ENCODE data around the gene C2orf92.
"Not testable (repeated sequence)": the region's sequence is repeated elsewhere in the genome, so short reads cannot be mapped to it uniquely, and the experiment has no call there.

C2orf92 gene

GRCh38 chr2:97699765-97700444, 30.4 kb downstream of the C2orf92 start:
- H3K27ac Mint-ChIP-seq, result peak overlapping the region; percentile 64

GRCh38 chr2:97701186-97701585, 31.7 kb downstream of the C2orf92 start:
- H3K27ac Mint-ChIP-seq, result no peak overlapping the region
- H3K4me3 Mint-ChIP-seq, result no peak overlapping the region
- no peaks in the 10 kb centered on the region for H3K27me3 Mint-ChIP-seq
- H3K36me3 Mint-ChIP-seq, result no peaks in the 10 kb centered on the region
- no peaks in the 10 kb centered on the region for H3K9me3 Mint-ChIP-seq
- peaks cover 10% of the 10 kb centered on the region for H3K4me1 Mint-ChIP-seq

More at GRCh38 chr2:97699765-97700444, 30.4 kb downstream of the C2orf92 start:
- Mint-ChIP-seq H3K4me1 (peaks cover 10% of the 10 kb centered on the region), H3K27me3 (no peaks in the 10 kb centered on the region), H3K4me3 (no peak overlapping the region), H3K9me3 (no peaks in the 10 kb centered on the region), H3K36me3 (no peaks in the 10 kb centered on the region)

- no peaks in the 10 kb centered on the region for H3K27me3 Mint-ChIP-seq
- H3K4me1 Mint-ChIP-seq, result peaks cover 5% of the 10 kb centered on the region
- H3K4me3 Mint-ChIP-seq, result no peak overlapping the region
- H3K9me3 Mint-ChIP-seq, result no peaks in the 10 kb centered on the region
- no peaks in the 10 kb centered on the region for H3K36me3 Mint-ChIP-seq
- H3K27ac Mint-ChIP-seq, result no peak overlapping the region
Observed at GRCh38 chr2:97701851-97702465, 32.4 kb downstream of the C2orf92 start.

- no peaks in the 10 kb centered on the region for H3K36me3 Mint-ChIP-seq
- H3K27ac Mint-ChIP-seq, result no peak overlapping the region
- H3K27me3 Mint-ChIP-seq, result no peaks in the 10 kb centered on the region
- H3K9me3 Mint-ChIP-seq, result no peaks in the 10 kb centered on the region
- H3K4me1 Mint-ChIP-seq, result no peaks in the 10 kb centered on the region
- H3K4me3 Mint-ChIP-seq, result no peak overlapping the region
Observed at GRCh38 chr2:97702731-97703470, 33.4 kb downstream of the C2orf92 start.

- Mint-ChIP-seq H3K4me1 (no peaks in the 10 kb centered on the region), H3K27ac (no peak overlapping the region), H3K4me3 (no peak overlapping the region), H3K36me3 (no peaks in the 10 kb centered on the region), H3K9me3 (no peaks in the 10 kb centered on the region), H3K27me3 (no peaks in the 10 kb centered on the region)
Observed at GRCh38 chr2:97703741-97704140, 34.2 kb downstream of the C2orf92 start.

GRCh38 chr2:97704989-97705388, 35.5 kb downstream of the C2orf92 start:
- H3K4me1 Mint-ChIP-seq, result peaks cover 4% of the 10 kb centered on the region
- H3K4me3 Mint-ChIP-seq, result no peak overlapping the region
- no peak overlapping the region for H3K27ac Mint-ChIP-seq
- H3K9me3 Mint-ChIP-seq, result no peaks in the 10 kb centered on the region
- no peaks in the 10 kb centered on the region for H3K36me3 Mint-ChIP-seq
- no peaks in the 10 kb centered on the region for H3K27me3 Mint-ChIP-seq

- no peaks in the 10 kb centered on the region for H3K36me3 Mint-ChIP-seq
- H3K4me1 Mint-ChIP-seq, result peaks cover 13% of the 10 kb centered on the region
- no peaks in the 10 kb centered on the region for H3K9me3 Mint-ChIP-seq
- H3K27me3 Mint-ChIP-seq, result no peaks in the 10 kb centered on the region
- no peak overlapping the region for H3K27ac Mint-ChIP-seq
- no peak overlapping the region for H3K4me3 Mint-ChIP-seq
Observed at GRCh38 chr2:97706112-97706511, 36.6 kb downstream of the C2orf92 start.

GRCh38 chr2:97706708-97707345, 37.3 kb downstream of the C2orf92 start:
- no peaks in the 10 kb centered on the region for H3K9me3 Mint-ChIP-seq
- no peaks in the 10 kb centered on the region for H3K27me3 Mint-ChIP-seq
- no peaks in the 10 kb centered on the region for H3K36me3 Mint-ChIP-seq
- no peak overlapping the region for H3K27ac Mint-ChIP-seq
- no peak overlapping the region for H3K4me3 Mint-ChIP-seq
- peaks cover 20% of the 10 kb centered on the region for H3K4me1 Mint-ChIP-seq

GRCh38 chr2:97707362-97708047, 38.0 kb downstream of the C2orf92 start:
- Mint-ChIP-seq H3K27me3 (no peaks in the 10 kb centered on the region), H3K9me3 (no peaks in the 10 kb centered on the region), H3K4me1 (peaks cover 27% of the 10 kb centered on the region), H3K4me3 (no peak overlapping the region), H3K36me3 (no peaks in the 10 kb centered on the region), H3K27ac (no peak overlapping the region)

GRCh38 chr2:97708048-97708380, 38.5 kb downstream of the C2orf92 start:
- Mint-ChIP-seq H3K36me3 (no peaks in the 10 kb centered on the region), H3K27ac (no peak overlapping the region), H3K27me3 (no peaks in the 10 kb centered on the region), H3K4me3 (no peak overlapping the region), H3K9me3 (no peaks in the 10 kb centered on the region), H3K4me1 (peaks cover 32% of the 10 kb centered on the region)

- Mint-ChIP-seq H3K36me3 (no peaks in the 10 kb centered on the region), H3K4me3 (no peak overlapping the region), H3K27me3 (no peaks in the 10 kb centered on the region), H3K27ac (no peak overlapping the region), H3K4me1 (peaks cover 38% of the 10 kb centered on the region), H3K9me3 (no peaks in the 10 kb centered on the region)
Observed at GRCh38 chr2:97708608-97709007, 39.1 kb downstream of the C2orf92 start.

- Mint-ChIP-seq H3K36me3 (peaks cover 2% of the 10 kb centered on the region), H3K27ac (peak overlapping the region; percentile 90), H3K9me3 (no peaks in the 10 kb centered on the region), H3K4me1 (peaks cover 54% of the 10 kb centered on the region), H3K4me3 (peak overlapping the region; percentile 73), H3K27me3 (no peaks in the 10 kb centered on the region)
Observed at GRCh38 chr2:97711394-97711711, 41.8 kb downstream of the C2orf92 start.

- not testable (repeated sequence) for H3K27me3 Mint-ChIP-seq, H3K9me3 Mint-ChIP-seq, H3K36me3 Mint-ChIP-seq
- Mint-ChIP-seq H3K4me3 (peak overlapping the region; percentile 73), H3K27ac (peak overlapping the region; percentile 91), H3K4me1 (peaks cover 62% of the 10 kb centered on the region)
Observed at GRCh38 chr2:97712175-97712574, 42.7 kb downstream of the C2orf92 start.

GRCh38 chr2:97712693-97713295, 43.3 kb downstream of the C2orf92 start:
- H3K27me3 Mint-ChIP-seq, result no peaks in the 10 kb centered on the region
- H3K36me3 Mint-ChIP-seq, result peaks cover 6% of the 10 kb centered on the region
- H3K4me1 Mint-ChIP-seq, result peaks cover 68% of the 10 kb centered on the region
- no peaks in the 10 kb centered on the region for H3K9me3 Mint-ChIP-seq
- peak overlapping the region; percentile 89 for H3K4me3 Mint-ChIP-seq
- H3K27ac Mint-ChIP-seq, result peak overlapping the region; percentile 100

Data from activated naive CD4-positive, alpha-beta T cell treated with anti-CD3 and anti-CD28 coated beads, Interleukin-2, amount 50 U/mL, for 24 hours (primary cell).